Cardiac septum (tissue), 1 donor: ENCODE data around the gene NUP37. TPM values are rescaled to one million over a fixed set of nuclear protein-coding genes. Genes with fewer than 3 reads are reported as not detected.
"Not testable (repeated sequence)": the region's sequence is repeated elsewhere in the genome, so short reads cannot be mapped to it uniquely, and the experiment has no call there.

Source experiments
- DNase-seq: peaks from one replicate; pipeline ENCODE4 v3.0.0-alpha.2; 2020; ENCODE audit warnings: low spot score
- intact Hi-C: fragments of 100-400 bp; cut with DNase I; formaldehyde crosslinking; loops from one replicate; pipeline ENCODE4 v1.14.0; 2022
- long read RNA-seq: library from polyadenylated mRNA; unstranded; transcript quantifications from one replicate; pipeline ENCODE4 v2.0.0, GENCODE V29; 2021
- total RNA-seq: library from RNA; stranded (reverse); fragmentation: NEBNext Ultra II Directional; extraction: Animal tissue kit (Norgen Biotek cat#: 25700); gene quantifications from one replicate; pipeline ENCODE4 v1.2.1, GENCODE V29; 2021
- donor health status: DM: no; HTN: no; CAD: no.

NUP37 gene, protein sequence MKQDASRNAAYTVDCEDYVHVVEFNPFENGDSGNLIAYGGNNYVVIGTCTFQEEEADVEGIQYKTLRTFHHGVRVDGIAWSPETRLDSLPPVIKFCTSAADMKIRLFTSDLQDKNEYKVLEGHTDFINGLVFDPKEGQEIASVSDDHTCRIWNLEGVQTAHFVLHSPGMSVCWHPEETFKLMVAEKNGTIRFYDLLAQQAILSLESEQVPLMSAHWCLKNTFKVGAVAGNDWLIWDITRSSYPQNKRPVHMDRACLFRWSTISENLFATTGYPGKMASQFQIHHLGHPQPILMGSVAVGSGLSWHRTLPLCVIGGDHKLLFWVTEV
- 16.0 TPM for total RNA-seq
- long read RNA-seq, transcript NUP37-209 (10 exons, 2,372 nt) = major isoform, 10 of 13 reads
- long read RNA-seq, partial matches to known transcripts = 1 of 13 reads
- long read RNA-seq, other reads (novel, unspliced or antisense) = 2 of 13 reads

DNA sequence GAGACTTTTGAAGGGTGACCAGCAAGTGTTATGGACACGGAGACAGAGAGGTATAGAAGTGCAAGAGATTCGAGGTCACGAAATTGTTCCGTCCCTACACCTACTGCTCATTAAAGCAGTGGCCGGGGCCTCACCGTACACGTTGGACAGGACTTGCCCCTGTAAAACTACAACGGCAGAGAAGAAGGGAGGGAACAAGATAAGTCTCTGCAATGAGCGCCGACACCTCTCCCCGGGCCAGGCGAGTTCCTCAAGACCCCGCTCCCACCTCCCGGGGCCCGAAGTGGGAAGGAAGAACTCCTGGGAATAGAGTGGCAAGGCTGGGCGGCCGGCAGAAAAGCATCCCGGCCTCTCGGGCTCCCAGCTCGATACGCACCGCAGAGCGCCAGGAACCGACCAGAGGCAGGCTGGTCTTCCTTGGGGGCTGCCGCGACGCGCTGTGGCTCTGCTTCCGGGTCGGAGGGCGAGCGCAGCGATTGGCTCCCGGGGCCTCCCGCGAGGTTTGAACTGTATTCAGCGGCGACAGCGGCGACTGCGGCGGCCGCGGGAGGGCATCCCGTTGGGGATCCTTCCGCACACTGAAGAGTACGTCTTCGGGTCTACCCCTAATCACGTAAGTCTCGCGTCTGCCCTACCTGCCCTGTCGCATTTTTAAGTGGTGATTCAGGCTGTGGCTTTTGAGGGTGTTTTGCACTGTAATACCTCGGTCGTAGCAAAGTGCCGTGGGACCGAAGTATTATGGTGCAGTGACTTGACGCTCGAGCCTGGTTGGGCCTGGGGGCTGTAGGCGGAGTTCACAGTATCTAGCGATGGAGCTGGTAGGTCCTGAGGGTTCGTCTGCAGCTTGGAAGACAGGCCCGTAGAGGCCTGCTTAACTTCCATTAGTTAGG is at the start of gene NUP37, which contains the start of gene PARPBP:
NUP37 (minus strand) TSS at position 441 of the 890 bp plus-strand sequence. CDS start 1,596 bp downstream, outside the sequence.
PARPBP (plus strand) TSS at position 510 of the 890 bp plus-strand sequence. CDS start 3,706 bp downstream, outside the sequence.
- peak; percentile 95 for DNase-seq
- intact Hi-C loops = loop anchor here (2.0 kb wide), 1 partner anchor 57 kb away; no protein-coding TSS in a partner anchor

DNA sequence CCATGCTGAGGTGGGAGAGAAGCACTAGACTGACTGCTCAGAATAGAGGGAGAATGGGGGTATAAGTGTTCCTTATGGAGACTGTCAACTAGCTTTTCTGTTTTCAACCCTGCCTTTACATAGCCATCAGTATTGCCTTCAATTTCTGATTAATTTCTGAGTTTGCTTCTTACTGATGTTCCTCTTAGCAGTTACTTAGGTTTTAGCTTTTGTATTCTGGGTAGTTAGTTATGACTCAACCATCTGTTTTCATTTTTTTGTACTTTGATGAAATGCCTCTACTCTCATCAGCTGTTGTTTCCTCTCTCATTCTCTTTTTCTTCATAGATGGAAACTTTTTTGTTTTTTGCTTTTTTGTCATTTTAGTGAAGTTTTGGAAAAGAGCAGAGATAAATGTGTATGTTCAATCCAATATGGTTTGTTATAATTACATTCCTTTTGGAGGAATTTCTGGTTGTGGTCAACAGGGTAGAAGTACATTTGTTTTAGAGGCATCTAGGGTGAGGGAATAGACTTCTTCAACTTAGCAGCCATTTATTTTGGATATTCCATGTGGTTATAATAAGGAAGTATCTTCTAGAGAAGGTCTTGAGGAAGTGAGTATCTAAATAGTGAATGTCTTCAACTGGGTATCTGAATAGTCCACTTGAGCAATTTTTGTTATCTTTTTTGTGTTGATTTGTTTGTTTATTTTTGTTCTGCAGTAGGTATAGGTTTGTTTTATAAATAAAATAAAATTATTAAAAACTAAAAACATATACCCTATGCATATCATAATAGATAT is 48.1 kb upstream of the NUP37 start:
- DNase-seq = no peak
- intact Hi-C loops = no loop called here

DNA sequence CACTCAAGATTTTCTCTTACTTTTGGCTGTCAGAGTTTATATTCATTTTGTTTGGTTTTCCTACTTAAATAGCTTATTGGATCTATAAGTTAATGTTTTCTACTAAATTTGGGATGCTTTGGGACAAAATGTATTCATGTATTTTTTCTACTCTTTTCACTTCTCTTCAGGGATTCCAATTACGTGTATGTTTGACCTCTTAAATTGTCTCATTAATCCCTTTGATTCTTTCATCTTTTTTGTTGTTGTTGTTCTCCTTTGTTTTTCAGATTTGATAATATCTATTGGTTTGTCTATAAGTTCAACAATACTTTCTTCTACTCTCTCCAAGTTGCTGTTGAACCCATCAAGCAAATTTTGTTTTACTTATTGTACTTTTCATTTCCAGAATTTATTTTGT is 43.5 kb upstream of the NUP37 start:
- intact Hi-C loops = no loop called here
- no peak for DNase-seq

DNA sequence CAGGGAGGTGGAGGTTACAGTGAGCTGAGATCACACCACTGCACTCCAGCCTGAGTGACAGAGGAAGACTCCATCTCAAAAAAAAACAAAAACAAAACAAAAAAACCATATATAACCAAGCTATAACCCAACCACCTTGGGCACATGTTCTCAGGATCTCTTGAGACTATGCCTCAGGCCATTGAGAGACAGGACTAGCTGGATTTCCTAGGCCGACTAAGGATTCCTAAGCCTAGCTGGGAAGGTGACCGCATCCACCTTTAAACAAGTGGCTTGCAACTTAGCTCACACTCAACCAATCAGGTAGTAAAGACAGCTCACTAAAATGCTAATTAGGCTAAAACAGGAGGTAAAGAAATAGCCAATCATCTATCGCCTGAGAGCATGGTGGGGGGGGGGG is 35.3 kb upstream of the NUP37 start:
- DNase-seq, intact Hi-C loops: not testable (repeated sequence)

DNA sequence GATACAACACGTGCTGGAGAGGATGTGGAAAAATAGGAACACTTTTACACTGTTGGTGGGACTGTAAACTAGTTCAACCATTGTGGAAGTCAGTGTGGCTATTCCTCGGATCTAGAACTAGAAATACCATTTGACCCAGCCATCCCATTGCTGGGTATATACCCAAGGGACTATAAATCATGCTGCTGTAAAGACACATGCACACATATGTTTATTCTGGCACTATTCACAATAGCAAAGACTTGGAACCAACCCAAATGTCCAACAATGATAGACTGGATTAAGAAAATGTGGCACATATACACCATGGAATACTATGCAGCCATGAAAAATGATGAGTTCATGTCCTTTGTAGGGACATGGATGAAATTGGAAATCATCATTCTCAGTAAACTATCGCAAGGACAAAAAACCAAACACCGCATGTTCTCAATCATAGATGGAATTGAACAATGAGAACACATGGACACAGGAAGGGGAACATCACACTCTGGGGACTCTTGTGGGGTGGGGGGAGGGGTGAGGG is 27.2 kb upstream of the NUP37 start:
- DNase-seq, intact Hi-C loops: not testable (repeated sequence)

DNA sequence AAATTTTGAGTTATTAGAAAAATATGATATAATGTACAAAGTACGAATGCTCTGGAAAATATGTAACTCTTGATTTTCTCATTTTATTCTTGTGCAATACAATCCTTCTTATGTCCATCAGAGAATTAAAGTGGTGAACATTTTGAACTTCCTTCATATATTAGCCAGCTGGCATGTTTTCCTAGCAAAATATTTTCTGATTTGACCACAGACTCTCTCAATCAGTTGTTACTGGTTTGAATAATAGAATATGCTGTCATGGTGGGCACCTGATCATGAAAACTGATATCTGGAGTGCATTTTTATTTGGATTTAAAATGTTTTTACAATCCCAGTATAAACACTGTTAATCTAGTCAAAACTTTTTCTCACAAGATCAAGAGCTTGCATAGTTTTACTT is 24.3 kb upstream of the NUP37 start:
- intact Hi-C loops = no loop called here

DNA sequence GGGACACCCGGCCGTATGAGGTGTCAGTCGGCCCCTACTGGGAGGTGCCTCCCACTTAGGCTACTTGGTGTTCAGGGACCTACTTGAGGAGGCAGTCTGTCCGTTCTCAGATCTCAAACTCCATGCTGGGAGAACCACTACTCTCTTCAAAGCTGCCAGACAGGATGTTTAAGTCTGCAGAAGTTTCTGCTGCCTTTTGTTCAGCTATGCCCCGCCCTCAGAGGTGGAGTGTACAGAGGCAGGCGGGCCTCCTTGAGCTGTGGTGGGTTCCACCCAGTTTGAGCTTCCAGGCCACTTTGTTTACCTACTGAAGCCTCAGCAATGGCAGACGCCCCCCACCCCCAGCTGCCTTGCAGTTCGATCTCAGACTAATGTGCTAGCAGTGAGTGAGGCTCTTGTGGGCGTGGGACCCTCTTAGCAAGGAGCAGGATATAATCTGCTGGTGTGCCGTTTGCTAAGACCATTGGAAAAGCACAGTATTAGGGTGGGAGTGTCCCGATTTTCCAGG is 23.0 kb upstream of the NUP37 start:
- DNase-seq, intact Hi-C loops: not testable (repeated sequence)

More for the DNA sequence above, 24.3 kb upstream of the NUP37 start:
- no peak for DNase-seq

DNA sequence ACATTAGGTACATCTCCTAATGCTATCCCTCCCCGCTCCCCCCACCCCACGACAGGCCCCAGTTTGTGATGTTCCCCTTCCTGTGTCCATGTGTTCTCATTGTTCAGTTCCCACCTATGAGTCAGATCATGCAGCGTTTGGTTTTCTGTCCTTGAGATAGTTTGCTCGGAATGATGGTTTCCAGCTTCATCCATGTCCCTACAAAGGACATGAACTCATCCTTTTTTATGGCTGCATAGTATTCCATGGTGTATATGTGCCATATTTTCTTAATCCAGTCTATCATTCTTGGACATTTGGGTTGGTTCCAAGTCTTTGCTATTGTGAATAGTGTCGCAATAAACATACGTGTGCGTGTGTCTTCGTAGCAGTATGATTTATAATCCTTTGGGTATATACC is 17.7 kb upstream of the NUP37 start:
- intact Hi-C loops, DNase-seq: not testable (repeated sequence)

DNA sequence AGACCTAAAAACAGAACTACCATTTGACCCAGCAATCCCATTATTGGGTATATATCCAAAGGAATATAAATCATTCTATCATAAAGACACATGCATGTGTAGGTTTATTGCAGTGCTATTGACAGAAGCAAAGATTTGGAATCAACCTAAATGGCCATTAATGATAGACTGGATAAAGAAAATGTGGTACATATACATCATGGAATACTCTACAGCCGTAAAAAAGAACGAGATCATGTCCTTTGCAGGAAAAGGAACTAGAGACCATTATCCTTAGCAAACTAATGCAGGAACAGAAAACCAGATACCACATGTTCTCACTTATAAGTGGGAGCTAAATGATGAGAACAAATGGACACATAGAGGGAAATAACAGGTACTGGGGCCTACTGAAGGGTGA is 11.5 kb upstream of the NUP37 start:
- intact Hi-C loops, DNase-seq: not testable (repeated sequence)

DNA sequence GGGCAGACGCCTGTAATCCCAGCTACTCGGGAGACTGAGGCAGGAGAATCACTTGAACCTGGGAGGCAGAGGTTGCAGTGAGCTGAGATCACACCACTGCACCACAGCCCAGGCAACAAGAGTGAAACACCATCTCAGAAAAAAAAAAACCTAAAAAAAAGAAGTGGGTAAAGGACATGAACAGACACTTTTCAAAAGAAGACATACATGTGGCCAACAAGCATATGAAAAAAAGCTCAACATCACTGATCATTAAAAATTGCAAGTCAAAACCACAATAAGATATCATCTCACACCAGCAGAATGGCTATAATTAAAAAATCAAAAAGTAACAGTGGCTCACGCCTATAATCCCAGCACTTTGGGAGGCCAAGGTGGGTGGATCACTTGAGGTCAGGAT is 10.8 kb upstream of the NUP37 start:
- DNase-seq, intact Hi-C loops: not testable (repeated sequence)

DNA sequence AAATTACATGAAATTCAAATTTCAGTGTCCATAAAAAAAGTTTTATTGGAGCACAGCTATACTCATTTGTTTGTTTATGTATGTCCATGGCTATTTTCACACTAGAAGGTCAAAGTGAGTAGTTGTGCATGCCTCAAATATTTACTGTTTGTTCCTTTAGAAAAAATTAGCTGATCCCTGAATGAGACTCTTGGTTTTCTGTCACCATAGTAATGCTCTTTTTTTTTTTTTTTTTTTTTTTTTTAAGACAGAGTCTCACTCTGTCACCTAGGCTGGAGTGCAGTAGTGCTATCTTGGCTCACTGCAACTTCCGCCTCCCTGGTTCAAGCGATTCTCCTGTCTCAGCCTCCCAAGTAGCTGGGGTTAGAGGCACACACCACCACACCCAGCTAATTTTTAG is 1.4 kb upstream of the NUP37 start:
- DNase-seq, intact Hi-C loops: not testable (repeated sequence)

DNA sequence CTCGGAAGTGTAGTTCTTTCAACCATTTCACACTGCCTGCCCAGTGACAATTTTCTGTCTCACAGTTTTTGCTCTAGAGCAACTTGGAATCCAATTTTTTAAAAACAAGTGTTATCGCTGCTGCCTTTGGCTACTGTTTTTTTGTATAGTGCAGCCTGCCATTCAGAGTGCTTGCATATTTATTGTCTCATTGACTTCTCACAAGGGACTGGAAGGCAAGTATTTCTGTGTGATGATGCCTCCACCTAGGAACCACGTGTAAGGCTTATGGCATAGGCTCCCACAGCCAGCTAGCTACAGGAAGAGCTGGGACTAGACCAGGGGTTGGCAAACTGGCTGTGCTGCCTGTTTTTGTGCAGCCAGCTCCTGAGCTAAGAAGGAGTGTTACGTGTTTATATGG is 972 bp upstream of the NUP37 start:
- no peak for DNase-seq
- intact Hi-C loops = no loop called here

DNA sequence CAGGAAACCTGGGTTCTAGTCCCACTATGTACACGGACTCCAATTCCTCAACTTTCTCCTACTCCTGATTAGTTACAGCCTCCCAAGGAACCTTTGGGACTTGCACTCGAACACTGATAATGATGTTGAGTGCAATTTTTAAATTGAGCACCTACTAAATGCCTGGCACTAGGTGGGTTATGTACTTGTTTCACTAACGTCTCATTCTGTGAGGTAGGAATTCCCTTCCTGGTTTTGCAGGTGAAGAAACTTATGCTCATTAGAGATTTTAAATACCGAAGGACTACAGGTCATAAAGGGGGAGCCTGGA is 605 bp upstream of the NUP37 start:
- no peak for DNase-seq
- intact Hi-C loops = no loop called here

DNA sequence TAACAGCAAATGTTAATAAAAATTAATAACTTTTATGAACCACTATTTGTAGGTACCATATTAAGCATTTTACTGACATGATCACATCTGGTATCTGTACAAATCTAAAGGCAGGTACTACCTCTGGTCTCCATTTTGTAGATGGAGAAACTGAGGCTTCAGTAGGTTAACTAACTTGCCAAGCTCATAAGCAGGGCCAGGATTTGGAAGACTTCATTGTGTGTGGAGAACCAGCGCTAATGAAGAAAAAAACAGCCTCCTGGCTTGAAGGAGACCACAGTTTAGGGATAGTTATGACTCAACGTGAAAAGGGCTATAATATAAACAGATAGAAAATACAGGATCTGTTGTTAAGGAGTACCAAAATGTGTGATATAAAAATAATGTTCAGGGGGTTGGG is 1.0 kb downstream of the NUP37 start:
- no peak for DNase-seq
- intact Hi-C loops = loop anchor here (2.0 kb wide), 1 partner anchor 56 kb away; no protein-coding TSS in a partner anchor

DNA sequence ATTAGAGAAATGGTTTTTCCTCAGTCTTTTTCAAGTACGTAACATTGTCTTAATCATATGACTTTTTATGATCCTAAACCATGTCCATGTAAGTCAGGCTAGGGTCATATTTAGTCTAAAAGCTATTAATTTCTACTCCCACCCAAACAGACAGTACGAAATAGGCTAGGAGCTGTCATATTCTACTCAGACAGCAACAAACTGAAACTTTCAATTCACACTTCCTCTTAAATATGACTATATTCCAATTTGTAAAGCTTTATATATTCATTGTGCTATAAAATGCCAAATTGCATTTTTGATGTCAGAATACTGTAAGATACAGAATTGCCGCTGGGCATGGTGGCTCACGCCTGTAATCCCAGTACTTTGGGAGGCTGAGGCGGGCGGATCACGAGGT is 3.5 kb downstream of the NUP37 start:
- no peak for DNase-seq
- intact Hi-C loops = no loop called here

DNA sequence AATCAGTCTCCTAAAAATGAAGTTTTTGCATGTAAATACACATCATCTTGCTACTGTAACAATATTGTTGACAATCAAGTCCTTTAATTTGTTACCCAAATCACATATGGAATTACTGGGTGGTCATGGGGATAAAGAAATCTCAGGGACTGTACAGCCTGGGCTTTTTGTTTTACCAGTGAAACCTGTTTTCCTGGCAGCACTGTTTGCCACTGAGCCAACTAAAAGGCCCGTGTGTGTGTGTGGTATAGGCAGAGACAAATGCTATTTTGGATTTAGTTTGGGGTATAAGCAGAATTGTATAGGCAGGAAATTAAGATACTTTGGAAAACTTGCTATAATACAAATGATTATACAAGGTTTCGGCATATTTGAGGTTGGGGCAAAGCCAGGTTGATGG is 5.7 kb downstream of the NUP37 start:
- intact Hi-C loops = no loop called here
- DNase-seq = no peak

DNA sequence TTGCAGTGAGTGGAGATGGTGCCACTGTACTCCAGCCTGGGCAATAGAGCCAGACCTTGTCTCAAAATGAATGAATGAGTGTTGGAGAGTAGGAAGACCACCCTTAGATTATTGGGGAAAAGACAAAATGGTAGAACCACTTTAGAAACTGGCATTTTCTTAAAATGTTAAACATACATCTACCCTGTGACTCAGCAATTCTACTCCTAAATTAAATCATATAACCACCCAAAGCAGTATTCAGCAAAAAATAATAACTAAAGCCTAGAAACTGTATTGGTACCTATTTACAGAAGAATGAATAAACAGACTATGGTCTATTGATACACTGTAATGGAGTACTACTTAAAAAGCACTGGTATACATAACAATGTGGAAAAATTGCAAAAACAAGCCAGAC is 9.1 kb downstream of the NUP37 start:
- intact Hi-C loops = no loop called here
- DNase-seq = no peak

DNA sequence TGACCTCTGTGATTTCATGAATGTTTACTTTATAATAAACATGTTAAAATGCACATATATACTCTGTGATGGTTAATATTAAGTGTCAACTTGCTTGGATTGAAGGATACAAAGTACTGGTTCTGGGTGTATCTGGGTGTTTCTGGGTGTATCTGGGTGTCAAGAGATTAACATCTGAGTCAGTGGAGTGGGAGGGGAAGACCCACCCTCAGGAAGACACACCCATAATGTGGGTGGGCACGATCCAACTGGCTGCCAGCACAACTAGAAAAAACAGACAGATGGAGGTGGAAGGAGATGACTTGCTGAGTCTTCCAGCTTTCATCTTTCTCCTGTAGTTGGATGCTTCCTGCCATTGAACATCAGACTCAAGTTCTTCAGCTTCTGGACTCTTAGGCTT is 11.9 kb downstream of the NUP37 start:
- intact Hi-C loops = no loop called here
- no peak for DNase-seq

DNA sequence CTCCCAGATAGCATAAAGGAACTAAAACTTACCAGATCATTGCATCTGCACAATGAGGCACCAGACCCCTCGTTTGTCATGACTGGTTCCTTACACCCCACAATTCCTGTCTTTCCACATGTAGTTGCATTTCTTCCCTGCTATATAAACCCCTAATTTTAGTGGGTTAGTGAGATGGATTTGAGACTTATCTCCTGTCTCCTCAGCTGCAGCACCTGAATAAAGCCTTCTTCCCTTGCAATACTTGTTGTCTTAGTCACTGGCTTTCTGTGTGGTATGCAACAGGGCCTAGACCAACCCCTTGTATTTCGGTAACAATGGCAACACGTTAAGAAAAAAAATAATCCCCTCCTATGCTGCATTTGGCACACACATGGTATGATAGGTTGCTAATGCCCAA is 13.0 kb downstream of the NUP37 start:
- intact Hi-C loops = no loop called here
- DNase-seq = no peak
